ENCODE measurements around the gene ARHGAP45. TPM values are rescaled to one million over a fixed set of nuclear protein-coding genes. Genes with fewer than 3 reads are reported as not detected.

Gene ARHGAP45
- total RNA-seq, 3 donors from 2014 or later, result 33.9 to 64.3 (median 58.8) TPM

DNA sequence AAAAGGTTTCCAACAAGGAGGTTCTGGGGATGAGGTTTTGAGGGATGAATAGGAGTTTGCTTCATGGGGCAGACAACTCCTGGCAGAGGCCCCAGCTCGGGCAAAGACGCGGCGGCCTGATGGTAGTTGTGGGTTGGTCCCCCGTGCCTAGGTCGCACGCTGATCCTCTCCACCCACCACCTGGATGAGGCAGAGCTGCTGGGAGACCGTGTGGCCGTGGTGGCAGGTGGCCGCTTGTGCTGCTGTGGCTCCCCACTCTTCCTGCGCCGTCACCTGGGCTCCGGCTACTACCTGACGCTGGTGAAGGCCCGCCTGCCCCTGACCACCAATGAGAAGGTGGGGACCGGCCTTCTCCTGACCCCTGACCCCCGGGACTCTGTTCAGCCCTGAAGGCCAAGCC is 15.2 kb upstream of the ARHGAP45 start:
- H3K9me3 ChIP-seq, result peaks cover 5% of the 10 kb centered on the region
- H3K4me3 ChIP-seq, result no peak overlapping the region
- ATAC-seq, result no peak
- intact Hi-C loops (cut with DNase I, micrococcal nuclease), result no loop called here
- no peaks in the 10 kb centered on the region for H3K4me1 ChIP-seq (ENCODE audit: low read depth)
- TF ChIP-seq CTCF (IDR thresholded peaks at IDR 0.05), result no peak
- DNase-seq, result no peak
- no peaks in the 10 kb centered on the region for H3K36me3 ChIP-seq (ENCODE audit: low read depth)

DNA sequence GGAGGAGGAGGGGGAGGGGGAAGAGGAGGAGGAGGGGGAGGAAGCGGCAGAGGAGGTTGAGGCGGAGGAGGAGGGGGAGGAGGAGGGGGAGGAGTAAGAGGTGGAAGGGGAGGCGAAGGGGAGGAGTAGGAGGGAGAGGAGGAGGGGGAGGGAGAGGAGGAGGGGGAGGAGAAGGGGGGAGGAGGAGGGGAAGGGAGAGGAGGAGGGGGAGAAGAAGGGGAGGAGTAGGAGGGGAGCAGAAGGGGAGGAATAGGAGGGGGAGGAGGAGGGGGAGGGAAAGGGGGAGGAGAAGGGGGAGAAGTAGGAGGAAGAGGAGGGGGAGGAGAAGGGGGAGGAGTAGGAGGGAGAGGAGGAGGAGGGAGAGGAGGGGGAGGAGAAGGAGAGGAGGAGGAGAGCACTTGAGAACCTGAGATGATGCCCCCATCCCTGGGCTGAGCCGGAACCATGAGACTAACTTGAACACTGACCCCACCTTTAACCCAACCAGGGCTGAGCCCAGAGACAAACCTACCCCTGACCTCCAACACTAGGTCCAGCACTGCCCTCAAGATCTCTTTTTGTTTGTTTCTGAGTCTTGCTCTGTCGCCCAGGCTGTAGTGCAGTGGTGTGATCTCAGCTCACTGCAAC is 14.5 kb upstream of the ARHGAP45 start:
- TF ChIP-seq CTCF (IDR thresholded peaks at IDR 0.05), result no peak
- H3K9me3 ChIP-seq, result peaks cover 11% of the 10 kb centered on the region
- no peak for DNase-seq
- intact Hi-C loops (cut with DNase I, micrococcal nuclease), result no loop called here
- no peaks in the 10 kb centered on the region for H3K4me1 ChIP-seq (ENCODE audit: low read depth)
- no peak overlapping the region for H3K4me3 ChIP-seq
- no peak for ATAC-seq
- no peaks in the 10 kb centered on the region for H3K36me3 ChIP-seq (ENCODE audit: low read depth)

DNA sequence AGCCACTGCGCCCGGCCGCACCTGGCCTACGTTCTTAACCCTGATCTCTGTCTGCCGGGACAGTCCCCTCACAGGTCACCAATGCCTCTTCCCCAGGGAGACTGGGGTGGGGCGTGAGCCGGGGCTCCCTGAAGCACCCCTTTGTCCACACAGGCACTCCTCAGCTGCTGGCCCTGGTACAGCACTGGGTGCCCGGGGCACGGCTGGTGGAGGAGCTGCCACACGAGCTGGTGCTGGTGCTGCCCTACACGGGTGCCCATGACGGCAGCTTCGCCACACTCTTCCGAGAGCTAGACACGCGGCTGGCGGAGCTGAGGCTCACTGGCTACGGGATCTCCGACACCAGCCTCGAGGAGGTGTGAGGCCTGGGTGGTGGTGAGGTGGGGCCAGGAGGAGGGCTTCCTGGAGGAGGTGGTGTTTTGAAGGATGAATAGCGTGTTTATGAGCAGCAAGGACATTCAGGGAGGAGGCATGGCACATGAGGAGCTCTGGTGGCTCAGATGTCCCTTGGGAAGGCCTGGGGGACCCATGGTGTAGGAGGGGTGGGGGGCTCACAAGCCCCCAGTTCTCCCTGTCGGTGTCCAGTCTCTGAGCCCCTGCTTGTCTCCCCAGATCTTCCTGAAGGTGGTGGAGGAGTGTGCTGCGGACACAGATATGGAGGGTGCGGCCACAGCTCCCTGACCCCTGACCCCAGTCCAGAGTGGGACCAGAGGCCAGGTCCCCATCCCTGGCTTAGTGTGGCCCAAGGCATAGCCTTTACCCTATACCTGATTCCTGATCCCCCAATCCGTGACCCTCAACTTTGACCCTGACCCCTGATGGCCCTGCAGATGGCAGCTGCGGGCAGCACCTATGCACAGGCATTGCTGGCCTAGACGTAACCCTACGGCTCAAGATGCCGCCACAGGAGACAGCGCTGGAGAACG is 13.5 kb upstream of the ARHGAP45 start:
- H3K36me3 ChIP-seq (ENCODE audit: low read depth), result no peaks in the 10 kb centered on the region
- ATAC-seq (no peak), DNase-seq (no peak)

DNA sequence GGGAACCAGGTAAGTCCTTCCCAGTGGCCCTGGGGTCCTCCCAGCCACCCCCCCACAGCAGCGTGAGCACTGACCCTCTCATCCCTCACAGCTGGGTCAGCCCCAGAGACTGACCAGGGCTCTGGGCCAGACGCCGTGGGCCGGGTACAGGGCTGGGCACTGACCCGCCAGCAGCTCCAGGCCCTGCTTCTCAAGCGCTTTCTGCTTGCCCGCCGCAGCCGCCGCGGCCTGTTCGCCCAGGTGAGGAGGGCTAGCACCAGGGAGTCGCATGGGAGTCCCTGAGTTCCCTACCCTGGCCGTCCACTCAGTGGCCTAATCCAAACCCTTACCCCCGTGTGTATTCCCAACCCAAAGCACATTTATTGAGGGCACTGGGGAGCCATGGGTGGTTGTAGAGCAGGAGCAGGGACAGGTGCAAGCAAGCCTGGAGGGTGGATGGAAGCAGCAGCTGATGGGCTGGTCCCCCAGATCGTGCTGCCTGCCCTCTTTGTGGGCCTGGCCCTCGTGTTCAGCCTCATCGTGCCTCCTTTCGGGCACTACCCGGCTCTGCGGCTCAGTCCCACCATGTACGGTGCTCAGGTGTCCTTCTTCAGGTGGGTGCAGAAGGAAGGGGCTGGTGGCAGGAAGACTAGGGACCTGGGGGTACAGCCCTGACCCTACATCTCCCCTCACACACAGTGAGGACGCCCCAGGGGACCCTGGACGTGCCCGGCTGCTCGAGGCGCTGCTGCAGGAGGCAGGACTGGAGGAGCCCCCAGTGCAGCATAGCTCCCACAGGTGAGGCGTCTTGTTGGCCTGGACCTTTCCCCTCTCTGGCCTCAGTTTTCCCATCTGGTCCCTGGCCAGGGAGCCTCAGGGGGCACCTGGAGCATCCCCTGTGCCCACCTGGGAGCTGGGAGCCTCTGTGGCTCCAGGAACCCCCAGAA is 12.6 kb upstream of the ARHGAP45 start:
- no peak for TF ChIP-seq CTCF (IDR thresholded peaks at IDR 0.05)
- Histone ChIP-seq H3K9me3 (peaks cover 23% of the 10 kb centered on the region), H3K4me1 (ENCODE audit: low read depth) (no peaks in the 10 kb centered on the region), H3K36me3 (ENCODE audit: low read depth) (no peaks in the 10 kb centered on the region), H3K4me3 (no peak overlapping the region)
- DNase-seq, result no peak
- intact Hi-C loops (cut with DNase I, micrococcal nuclease), result no loop called here
- ATAC-seq, result no peak

More for the DNA sequence above, 13.5 kb upstream of the ARHGAP45 start:
- intact Hi-C loops (cut with DNase I, micrococcal nuclease), result no loop called here
- TF ChIP-seq CTCF (IDR thresholded peaks at IDR 0.05), result no peak
- Histone ChIP-seq H3K4me1 (ENCODE audit: low read depth) (no peaks in the 10 kb centered on the region), H3K9me3 (peaks cover 20% of the 10 kb centered on the region), H3K4me3 (no peak overlapping the region)

GRCh38 chr19:1055028-1055425 is 11.9 kb upstream of the ARHGAP45 start:
- Histone ChIP-seq H3K36me3 (ENCODE audit: low read depth) (no peaks in the 10 kb centered on the region), H3K4me1 (ENCODE audit: low read depth) (no peaks in the 10 kb centered on the region), H3K9me3 (peaks cover 23% of the 10 kb centered on the region), H3K4me3 (no peak overlapping the region)
- ATAC-seq, result no peak
- TF ChIP-seq CTCF (IDR thresholded peaks at IDR 0.05), result no peak
- no peak for DNase-seq
- intact Hi-C loops (cut with DNase I, micrococcal nuclease), result no loop called here
